GM06990 (cell line): Measurements from ENCODE around the gene FBXO11.
"Not testable (repeated sequence)": the region's sequence is repeated elsewhere in the genome, so short reads cannot be mapped to it uniquely, and the experiment has no call there.

Experiments used
- DNase-seq: peaks from one replicate; pipeline ENCODE4 v3.0.0-alpha.2; 2011; ENCODE audit not compliant: insufficient read length; ENCODE audit errors: extremely low read depth
- H3K27me3 ChIP-seq: replicated peaks from 2 replicates; pipeline ENCODE4 v1.6.0; 2011; ENCODE audit warnings: low read length; ENCODE audit not compliant: control insufficient read depth, insufficient read depth
- H3K36me3 ChIP-seq: 2 replicates; pipeline ENCODE4 v1.5.1; 2011; ENCODE audit warnings: low read length; ENCODE audit not compliant: control insufficient read depth, insufficient read depth
- H3K4me3 ChIP-seq: replicated peaks from 2 replicates; pipeline ENCODE4 v1.5.1; 2011; ENCODE audit warnings: low read depth, mild to moderate bottlenecking, control low read depth, low read length
- TF ChIP-seq, protein P1 (sequence below): IDR thresholded peaks from 2 replicates; pipeline ENCODE4 v1.5.1; 2011; ENCODE audit warnings: low read length, control low read depth, mild to moderate bottlenecking, inconsistent platforms; ENCODE audit not compliant: insufficient read depth, poor library complexity, severe bottlenecking

Gene FBXO11

DNA sequence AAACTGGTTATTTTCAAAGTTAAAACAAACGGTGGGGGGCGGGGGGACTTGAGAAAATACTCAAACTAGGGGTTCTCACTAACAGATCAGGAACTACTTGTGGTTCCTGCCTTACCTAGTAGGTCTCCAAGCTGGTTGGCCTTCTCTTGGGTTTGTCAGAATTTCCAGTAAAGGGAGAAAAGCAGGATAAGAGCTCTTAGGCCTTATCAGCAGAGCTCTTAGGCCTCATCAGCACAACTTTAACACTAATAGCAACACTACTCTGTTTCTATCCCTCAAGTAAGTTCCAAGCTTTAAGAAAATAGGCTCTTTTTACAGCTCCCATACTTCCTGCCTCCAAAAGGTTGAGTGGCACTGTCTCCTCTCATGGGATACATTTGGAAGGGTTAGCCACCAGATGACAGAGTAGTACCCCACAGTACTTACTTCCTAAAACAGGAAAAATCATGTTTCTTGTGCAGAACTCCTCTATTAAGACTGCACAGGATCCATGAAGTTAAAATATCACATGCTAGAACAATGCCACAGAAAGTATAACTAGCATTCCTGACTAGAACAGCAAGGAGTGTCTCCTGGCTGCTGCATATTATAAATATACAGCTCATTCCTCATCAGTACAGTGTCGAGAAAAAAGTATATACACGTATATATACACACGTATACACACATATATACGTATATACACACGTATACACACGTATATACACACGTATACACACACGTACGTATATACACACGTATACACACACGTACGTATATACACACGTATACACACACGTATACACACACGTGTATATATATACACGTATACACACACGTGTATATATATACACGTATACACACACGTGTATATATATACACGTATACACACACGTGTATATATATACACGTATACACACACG, 6.1 kb downstream of the FBXO11 start:
- H3K4me3 ChIP-seq, result no peak overlapping the region
- TF ChIP-seq, protein P1, sequence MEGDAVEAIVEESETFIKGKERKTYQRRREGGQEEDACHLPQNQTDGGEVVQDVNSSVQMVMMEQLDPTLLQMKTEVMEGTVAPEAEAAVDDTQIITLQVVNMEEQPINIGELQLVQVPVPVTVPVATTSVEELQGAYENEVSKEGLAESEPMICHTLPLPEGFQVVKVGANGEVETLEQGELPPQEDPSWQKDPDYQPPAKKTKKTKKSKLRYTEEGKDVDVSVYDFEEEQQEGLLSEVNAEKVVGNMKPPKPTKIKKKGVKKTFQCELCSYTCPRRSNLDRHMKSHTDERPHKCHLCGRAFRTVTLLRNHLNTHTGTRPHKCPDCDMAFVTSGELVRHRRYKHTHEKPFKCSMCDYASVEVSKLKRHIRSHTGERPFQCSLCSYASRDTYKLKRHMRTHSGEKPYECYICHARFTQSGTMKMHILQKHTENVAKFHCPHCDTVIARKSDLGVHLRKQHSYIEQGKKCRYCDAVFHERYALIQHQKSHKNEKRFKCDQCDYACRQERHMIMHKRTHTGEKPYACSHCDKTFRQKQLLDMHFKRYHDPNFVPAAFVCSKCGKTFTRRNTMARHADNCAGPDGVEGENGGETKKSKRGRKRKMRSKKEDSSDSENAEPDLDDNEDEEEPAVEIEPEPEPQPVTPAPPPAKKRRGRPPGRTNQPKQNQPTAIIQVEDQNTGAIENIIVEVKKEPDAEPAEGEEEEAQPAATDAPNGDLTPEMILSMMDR, result no peak
- no peak for DNase-seq

DNA sequence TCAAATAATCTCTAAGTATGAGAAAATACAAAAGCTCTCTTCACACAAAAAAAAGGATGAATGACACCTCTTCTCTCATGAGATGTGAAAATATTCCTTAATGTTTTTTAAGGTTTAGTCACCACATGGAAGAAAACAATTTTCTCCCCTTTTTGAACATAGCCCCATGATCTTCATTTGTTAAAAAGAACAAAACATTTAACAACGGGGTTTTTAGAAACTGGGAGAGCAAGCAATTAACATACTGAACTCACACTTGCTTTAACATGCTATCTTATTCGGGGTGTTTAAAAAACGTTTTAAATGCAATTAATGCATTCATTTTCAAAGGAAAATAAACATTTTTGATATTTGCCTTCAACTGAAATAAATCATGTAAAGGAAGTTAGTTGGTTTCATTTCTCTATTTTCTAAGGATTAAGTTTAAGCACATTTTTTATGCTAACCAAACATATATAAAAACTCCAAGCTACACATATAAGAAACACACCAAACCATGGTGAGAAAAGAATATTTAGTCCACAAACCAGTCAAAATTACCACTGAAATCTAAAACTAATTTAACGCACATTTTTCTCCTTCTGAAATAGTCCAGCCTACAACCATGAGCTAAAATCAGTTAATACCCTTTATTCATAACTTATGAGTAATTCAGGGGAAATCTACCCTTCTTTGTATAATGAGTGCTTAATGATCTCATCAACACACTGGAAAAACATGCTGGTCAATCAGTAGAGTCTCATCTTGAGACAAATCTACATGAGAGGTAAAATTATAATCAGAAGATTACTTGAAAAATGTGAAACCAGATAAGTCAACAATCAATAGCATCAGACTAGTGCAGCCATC, 8.2 kb downstream of the FBXO11 start:
- DNase-seq, result no peak
- no peak overlapping the region for H3K4me3 ChIP-seq
- H3K27me3 ChIP-seq, result no peaks in the 10 kb centered on the region
- TF ChIP-seq, protein P1, result no peak
- H3K36me3 ChIP-seq, result no peaks in the 10 kb centered on the region; the same call in 1 of the 2 replicates

More for the DNA sequence above, 6.1 kb downstream of the FBXO11 start:
- Histone ChIP-seq H3K27me3 (no peaks in the 10 kb centered on the region), H3K36me3 (no peaks in the 10 kb centered on the region)

DNA sequence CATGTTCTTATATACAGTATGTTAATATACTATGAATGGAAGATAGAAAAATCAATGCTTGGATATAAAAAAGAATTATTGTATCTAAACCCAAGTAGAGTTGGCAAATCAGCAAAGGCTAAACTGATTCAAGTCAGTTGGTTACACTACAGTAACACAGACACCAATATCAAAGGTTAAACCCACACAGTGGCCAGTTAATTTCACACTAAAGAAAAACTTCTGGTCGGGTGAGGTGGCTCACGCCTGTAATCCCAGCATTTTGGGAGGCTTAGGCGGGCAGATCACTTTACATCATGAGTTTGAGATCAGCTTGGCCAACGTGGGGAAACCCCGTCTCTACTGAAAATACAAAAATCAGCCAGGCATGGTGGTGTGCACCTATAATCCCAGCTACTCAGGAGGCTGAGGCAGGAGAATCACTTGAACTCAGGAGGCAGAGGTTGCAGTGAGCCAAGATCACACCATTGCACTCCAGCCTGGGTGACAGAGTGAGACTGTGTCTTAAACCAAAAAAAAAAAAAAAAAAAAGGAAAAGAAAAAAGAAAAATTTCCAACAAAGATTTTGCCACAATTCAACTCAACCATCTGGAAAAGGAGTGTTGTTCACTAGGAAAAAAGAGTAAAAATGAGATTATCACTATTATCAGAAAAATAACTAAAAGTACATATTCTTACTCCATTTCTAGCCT, 9.0 kb downstream of the FBXO11 start:
- not testable (repeated sequence) for DNase-seq, H3K27me3 ChIP-seq, H3K36me3 ChIP-seq, H3K4me3 ChIP-seq

DNA sequence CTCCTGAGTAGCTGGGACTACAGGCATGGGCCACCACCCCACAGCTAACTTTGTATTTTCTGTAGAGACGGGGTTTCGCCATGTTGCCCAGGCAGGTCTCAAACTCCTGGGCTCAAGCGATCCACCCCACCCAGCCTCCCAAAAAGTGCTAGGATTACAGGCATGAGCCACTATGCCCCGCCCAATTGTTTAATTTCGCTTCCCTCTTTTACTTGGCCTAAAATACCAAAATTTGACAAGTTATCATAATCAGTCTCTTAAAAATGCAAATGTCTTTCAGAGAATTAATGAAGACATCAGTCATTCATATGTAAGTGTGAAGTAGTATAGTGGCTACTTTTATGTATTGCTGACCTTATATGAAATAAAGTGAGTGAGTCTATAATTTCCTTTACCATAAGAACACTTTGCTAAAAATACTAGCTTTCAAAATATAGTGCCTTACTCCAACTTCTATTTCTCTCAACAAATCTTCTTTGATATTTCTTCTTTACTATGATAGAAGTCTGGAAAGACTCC, 9.8 kb downstream of the FBXO11 start:
- H3K4me3 ChIP-seq, result no peak overlapping the region
- no peaks in the 10 kb centered on the region for H3K27me3 ChIP-seq
- H3K36me3 ChIP-seq, result no peaks in the 10 kb centered on the region; the same call in 1 of the 2 replicates
- DNase-seq, result no peak
- TF ChIP-seq, protein P1, result no peak

DNA sequence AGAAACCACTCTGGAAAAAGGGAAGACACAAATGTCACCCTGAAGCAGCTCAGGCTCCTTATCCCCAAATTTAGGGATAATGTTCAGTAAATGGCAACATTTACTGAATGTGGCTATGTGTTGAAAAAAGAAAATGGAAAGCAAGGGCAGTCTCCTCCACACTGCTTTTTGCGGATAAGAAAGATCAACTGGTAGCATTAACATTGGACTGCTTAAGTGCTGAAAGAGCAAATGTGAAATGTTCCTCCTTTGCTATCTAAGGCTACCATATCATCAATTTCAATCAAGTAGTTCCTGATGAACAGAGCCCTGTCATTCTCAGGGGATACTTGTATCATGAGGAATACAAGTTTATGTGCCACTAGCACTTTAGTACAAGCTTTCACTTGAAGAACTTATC, 12.5 kb downstream of the FBXO11 start:
- Histone ChIP-seq H3K4me3 (no peak overlapping the region), H3K36me3 (no peaks in the 10 kb centered on the region; the same call in 1 of the 2 replicates), H3K27me3 (no peaks in the 10 kb centered on the region)
- TF ChIP-seq, protein P1, result no peak
- no peak for DNase-seq
